GM19467 (cell line): Measurements from ENCODE around the gene GSE1.

Experiments used
- ATAC-seq: cut with Tn5 transposase; IDR thresholded peaks from one replicate; pipeline ENCODE4 v1.9.1; 2021; ENCODE audit warnings: mild to moderate bottlenecking, moderate library complexity; ENCODE audit not compliant: unreplicated experiment

GSE1 gene

GRCh38 chr16:85674828-85675227, 61.7 kb downstream of the GSE1 start:
- ATAC-seq: no peak

DNA sequence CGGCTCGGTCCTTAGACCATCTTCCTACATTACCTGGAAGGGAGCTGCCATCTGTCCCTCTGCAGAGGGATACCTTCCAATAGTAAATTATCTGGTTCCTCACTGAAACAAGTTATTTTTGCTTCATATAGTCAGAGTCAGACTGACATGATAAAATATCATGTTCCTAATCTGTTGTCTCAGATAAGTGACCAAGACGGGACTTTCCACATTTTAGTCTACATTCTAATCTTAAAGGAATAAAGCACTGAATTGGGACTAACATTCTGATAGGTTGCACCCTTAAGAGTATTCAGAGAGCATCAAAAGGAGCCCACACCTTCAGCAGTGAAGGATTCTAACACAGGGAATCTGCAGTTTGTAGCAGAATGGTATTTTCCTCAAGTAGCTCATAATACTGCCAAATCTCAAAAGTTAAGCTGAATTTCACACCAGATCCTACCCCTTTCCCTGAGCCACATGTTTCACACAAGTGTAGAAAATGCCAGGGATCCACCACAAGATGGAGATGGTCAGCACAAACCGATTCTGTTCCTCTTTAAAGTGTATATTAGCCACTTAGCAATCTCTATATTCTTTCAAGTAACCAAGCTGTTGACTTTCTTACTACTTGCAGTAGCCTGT, 62.2 kb downstream of the GSE1 start:
- ATAC-seq: no peak

DNA sequence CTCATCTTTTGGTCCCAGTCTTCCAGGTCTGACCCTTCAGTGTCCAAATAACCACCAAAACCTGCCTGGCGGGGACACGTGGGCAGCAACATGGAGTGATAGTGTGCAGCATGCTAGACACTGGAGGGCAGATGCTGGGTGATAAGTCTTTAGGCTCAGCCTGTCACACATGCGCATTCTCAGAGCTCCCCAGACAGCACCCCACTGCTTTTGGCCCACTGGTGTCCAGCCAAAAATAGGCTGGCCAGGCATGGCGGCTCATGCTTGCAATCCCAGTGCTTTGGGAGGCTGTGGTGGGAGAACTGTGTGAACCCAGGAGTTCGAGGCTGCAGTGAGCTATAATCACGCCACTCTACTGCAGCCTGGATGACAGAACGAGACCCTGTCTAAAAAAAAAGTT, 63.3 kb downstream of the GSE1 start:
- no peak for ATAC-seq

- ATAC-seq: no peak
These were observed 64.4 kb downstream of the GSE1 start for GRCh38 chr16:85677383-85677967.

DNA sequence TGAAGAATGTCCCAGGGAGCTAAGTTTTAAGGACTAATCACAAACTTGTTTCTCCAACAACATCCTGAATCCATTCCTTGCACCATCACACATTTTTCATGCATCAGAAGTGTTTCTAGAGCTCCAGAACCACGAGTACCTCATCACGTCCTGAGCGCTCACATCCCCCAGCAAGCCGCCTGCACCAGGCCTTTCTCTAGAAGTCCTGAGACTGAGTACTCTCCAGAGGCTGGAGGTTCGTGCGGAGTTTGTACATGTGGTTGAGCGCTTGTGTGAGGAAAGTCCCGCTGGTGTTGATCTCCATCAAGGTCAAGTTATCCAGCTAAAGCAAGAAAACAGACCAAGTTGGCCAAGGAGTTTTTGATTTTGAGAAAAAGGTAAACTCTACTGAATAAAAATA, 64.9 kb downstream of the GSE1 start:
- no peak for ATAC-seq

- no peak for ATAC-seq
These were observed 65.7 kb downstream of the GSE1 start for GRCh38 chr16:85678821-85679220.

- no peak for ATAC-seq
These were observed 66.7 kb downstream of the GSE1 start for GRCh38 chr16:85679870-85680269.

GRCh38 chr16:85680352-85680944, 67.3 kb downstream of the GSE1 start:
- no peak for ATAC-seq

- ATAC-seq: no peak
These were observed 68.1 kb downstream of the GSE1 start for GRCh38 chr16:85681255-85681654.

DNA sequence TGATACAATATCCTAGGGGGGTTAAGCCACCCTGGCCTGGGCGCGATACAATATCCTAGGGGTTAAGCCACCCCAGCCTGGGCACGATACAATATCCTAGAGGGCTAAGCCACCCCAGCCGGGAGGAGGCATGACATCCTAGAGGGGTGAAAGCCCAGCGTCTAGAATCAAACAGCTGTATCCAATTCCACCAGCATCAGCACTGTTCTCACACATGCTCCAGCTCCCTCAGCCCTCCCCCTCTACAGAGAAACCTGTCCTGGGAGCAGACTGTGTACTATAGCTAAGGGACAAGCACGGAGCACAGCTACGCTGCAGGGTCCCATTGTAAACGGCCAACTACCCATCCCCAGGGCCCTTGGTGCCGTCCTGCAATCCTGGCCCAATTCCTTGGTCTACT, 69.4 kb downstream of the GSE1 start:
- no peak for ATAC-seq

DNA sequence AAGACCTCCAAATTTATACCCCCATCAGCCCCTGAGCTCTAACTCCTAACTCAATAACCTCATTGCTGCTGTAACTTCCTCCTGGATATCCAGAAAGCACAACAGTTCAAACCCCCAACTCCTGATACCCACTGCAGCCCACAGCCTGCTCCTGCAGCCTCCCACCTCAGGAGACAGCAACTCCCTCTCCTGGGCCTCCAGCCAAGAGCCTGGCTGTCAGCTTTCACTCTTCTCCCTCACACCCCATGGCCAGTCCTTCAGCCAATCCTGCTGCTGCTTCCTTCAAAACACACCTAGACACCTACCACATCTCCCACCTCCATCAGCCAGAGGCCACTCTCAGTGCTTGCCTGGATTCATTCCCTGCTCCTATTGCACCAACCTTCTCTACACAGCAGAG, 70.2 kb downstream of the GSE1 start:
- no peak for ATAC-seq

DNA sequence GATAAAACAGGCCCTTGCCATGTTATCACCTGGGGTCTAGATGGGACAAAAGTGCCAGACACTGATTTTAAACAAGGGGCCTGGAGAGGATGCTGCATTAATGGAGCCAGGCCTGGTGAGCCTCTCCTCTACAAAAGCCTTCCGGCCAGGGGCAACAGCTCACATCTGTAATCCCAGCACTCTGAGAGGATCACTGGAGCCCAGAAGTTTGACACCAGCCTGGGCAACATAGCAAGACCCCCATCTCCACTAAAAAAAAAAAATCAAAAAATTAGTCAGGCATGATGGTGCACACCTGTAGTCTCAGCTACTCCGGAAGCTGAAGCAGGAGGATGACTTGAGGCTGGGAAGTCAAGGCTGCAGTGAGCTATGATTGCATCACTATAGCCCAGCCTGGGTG, 72.1 kb downstream of the GSE1 start:
- ATAC-seq: no peak

GRCh38 chr16:85686912-85687591, 73.9 kb downstream of the GSE1 start:
- ATAC-seq: no peak

GRCh38 chr16:85687651-85688471, 74.7 kb downstream of the GSE1 start:
- ATAC-seq: no peak

DNA sequence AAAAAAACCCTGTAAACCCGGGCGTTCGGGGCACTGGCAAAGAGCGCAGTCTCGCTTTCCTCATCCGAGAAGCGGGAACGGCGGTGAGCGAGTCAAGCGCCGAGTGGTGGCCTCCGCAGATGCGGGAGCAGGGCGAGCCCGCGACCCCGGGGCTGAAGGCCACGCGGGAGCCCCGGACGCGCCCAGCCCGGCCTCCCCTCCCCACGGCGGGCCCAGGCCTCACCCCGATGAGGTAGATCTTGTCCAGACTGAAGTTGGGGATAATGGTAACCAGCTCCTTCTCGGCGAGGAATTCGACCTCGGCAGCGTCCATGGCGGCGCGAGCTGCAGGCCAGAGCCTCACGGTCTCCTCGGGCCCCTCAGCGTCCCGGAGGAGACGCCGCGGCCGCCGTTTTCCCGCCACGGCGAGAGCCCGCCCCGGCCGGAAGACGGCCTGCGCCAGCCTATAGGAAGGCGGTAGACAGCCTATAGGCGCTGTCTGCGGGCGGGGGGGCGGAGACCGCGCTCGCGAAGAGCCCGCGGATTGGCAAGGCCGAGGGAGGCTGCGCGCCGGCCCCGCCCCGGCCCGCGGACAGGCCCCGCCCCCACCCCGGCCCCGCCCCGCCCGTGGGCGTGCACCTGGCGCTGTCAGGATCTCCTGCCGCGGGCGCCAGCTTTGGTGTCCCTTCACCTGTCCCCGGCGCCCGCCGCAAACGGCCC, 75.6 kb downstream of the GSE1 start, which contains the start of gene GINS2:
GINS2 (minus strand) TSS at position 369 of the 699 bp plus-strand sequence; CDS start at position 313, 56 bp downstream.
- peak; percentile 93 for ATAC-seq

- no peak for ATAC-seq
These were observed 76.3 kb downstream of the GSE1 start for GRCh38 chr16:85689285-85689949.

DNA sequence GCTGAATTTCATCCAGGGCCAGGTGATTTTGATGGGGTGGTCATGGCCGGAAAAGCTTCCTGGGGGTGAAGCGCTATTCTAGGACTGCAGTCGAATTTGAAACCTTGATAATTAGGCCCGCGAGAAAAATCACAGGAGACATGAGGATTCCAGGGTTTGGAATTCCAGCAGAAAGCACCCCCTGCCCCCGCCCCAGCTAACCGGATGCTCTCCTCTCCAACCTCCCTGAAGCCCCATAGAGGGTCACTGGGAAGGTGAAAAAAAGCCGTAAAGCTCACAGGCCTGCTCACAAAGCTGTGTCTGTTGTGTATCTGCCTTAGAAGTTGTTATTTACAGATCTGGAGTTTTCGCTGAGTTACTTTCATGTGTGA, 76.8 kb downstream of the GSE1 start:
- no peak for ATAC-seq

DNA sequence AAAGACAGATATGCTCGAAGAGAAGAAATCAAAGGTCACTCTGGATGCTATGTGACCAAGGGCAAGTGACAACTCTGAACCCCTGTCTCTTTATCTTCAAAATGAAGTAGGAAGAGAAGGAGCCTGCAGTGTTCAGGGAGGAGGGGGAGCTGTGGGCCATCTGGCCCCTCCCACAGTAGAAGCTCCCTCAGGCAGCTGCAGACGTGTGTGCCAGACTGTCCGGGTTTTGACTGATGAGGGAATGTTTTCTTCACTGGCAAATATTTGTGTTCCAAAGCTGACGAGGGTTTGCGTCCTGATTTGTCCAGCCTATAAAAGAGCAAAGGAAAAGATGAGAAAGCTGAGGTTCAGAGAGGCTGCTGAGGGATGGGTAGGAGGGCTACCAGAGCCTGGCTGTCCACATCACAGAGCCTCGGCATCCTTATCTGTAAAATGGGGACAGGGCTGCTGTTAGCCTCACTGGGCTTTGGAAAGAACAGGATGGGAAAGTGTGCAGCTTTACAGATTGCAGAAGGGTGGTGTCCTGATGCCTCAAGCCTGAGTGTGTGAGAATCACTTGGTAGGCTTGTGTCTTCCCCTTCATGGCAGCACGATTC, 77.4 kb downstream of the GSE1 start:
- no peak for ATAC-seq
